Measurements from ENCODE around the gene TBL1X.
A peak's percentile ranks its signal among the peaks of the same experiment; 100 is the strongest.

TBL1X gene

GRCh38 chrX:9698576-9698975, 233.7 kb downstream of the TBL1X start:
- no peak for TF ChIP-seq MAX (IDR thresholded peaks at IDR 0.05; ENCODE audit: low read depth, low read length)
- no peak for TF ChIP-seq MYC (IDR thresholded peaks at IDR 0.05; ENCODE audit: low read depth, low read length)
- no peak for TF ChIP-seq POLR2A (IDR thresholded peaks at IDR 0.05; ENCODE audit: extremely low read depth, insufficient read length)
- TF ChIP-seq CTCF (IDR thresholded peaks at IDR 0.05; ENCODE audit: low read depth, low read length), result no peak

GRCh38 chrX:9700555-9700954, 235.7 kb downstream of the TBL1X start:
- H3K4me3 ChIP-seq (ENCODE audit: low read depth, low read length), result no peak overlapping the region
- no peak for DNase-seq (ENCODE audit: low read depth)
- no peak for TF ChIP-seq MYC (IDR thresholded peaks at IDR 0.05; ENCODE audit: low read depth, low read length)
- TF ChIP-seq POLR2A (IDR thresholded peaks at IDR 0.05; ENCODE audit: extremely low read depth, insufficient read length), result no peak
- no peak for TF ChIP-seq MAX (IDR thresholded peaks at IDR 0.05; ENCODE audit: low read depth, low read length)
- TF ChIP-seq CTCF (IDR thresholded peaks at IDR 0.05; ENCODE audit: low read depth, low read length), result no peak

More at GRCh38 chrX:9698576-9698975, 233.7 kb downstream of the TBL1X start:
- DNase-seq (ENCODE audit: low read depth), result no peak
- H3K4me3 ChIP-seq (ENCODE audit: low read depth, low read length), result no peak overlapping the region

- no peak for DNase-seq (ENCODE audit: low read depth)
- H3K4me3 ChIP-seq (ENCODE audit: low read depth, low read length), result no peak overlapping the region
- TF ChIP-seq MYC (IDR thresholded peaks at IDR 0.05; ENCODE audit: low read depth, low read length), result no peak
- peak; percentile 8 for TF ChIP-seq CTCF (IDR thresholded peaks at IDR 0.05; ENCODE audit: low read depth, low read length)
- no peak for TF ChIP-seq MAX (IDR thresholded peaks at IDR 0.05; ENCODE audit: low read depth, low read length)
- no peak for TF ChIP-seq POLR2A (IDR thresholded peaks at IDR 0.05; ENCODE audit: extremely low read depth, insufficient read length)
These were observed 236.9 kb downstream of the TBL1X start for GRCh38 chrX:9701790-9702189.

- no peak for TF ChIP-seq MAX (IDR thresholded peaks at IDR 0.05; ENCODE audit: low read depth, low read length)
- no peak for TF ChIP-seq MYC (IDR thresholded peaks at IDR 0.05; ENCODE audit: low read depth, low read length)
- no peak overlapping the region for H3K4me3 ChIP-seq (ENCODE audit: low read depth, low read length)
These were observed 238.5 kb downstream of the TBL1X start for GRCh38 chrX:9703406-9703805.

GRCh38 chrX:9704876-9705465, 240.1 kb downstream of the TBL1X start:
- no peak for TF ChIP-seq MAX (IDR thresholded peaks at IDR 0.05; ENCODE audit: low read depth, low read length)
- no peak overlapping the region for H3K4me3 ChIP-seq (ENCODE audit: low read depth, low read length)
- no peak for DNase-seq (ENCODE audit: low read depth)

More at GRCh38 chrX:9703406-9703805, 238.5 kb downstream of the TBL1X start:
- DNase-seq (ENCODE audit: low read depth), result no peak

- DNase-seq (ENCODE audit: low read depth), result no peak
- H3K4me3 ChIP-seq (ENCODE audit: low read depth, low read length), result no peak overlapping the region
- TF ChIP-seq CTCF (IDR thresholded peaks at IDR 0.05; ENCODE audit: low read depth, low read length) (no peak), MYC (IDR thresholded peaks at IDR 0.05; ENCODE audit: low read depth, low read length) (no peak), MAX (IDR thresholded peaks at IDR 0.05; ENCODE audit: low read depth, low read length) (no peak), POLR2A (IDR thresholded peaks at IDR 0.05; ENCODE audit: extremely low read depth, insufficient read length) (no peak)
These were observed 241.6 kb downstream of the TBL1X start for GRCh38 chrX:9706421-9706820.

All from NB4 (cell line).